Right lobe of liver (tissue), 4 donors: Measurements from ENCODE around the gene ADARB2.

ENCODE experiments used
- CTCF ChIP-seq, 4 donors: fragments of 200-600 bp in 3 of 4; fragments of 450-650 bp in 1 of 4; IDR thresholded peaks; one replicate each; pipeline versions ENCODE4 v1.5.1 to v1.8.0; 2016 to 2022; ENCODE audit warnings: antibody characterized with exemption in 4 of 4, mild to moderate bottlenecking in 2 of 4
- POLR2A ChIP-seq: fragments of 450-650 bp; IDR thresholded peaks from one replicate; pipeline ENCODE4 v1.6.1; 2017; ENCODE audit warnings: antibody characterized with exemption, mild to moderate bottlenecking
- donor health status: DM: no; HTN: no; CAD: no.
- donor health status: DM: no; HTN: no; CAD: no.
- donor health status: DM: no; HTN: yes; CAD: no.

GRCh38 chr10:1629326-1630198 is 107.8 kb downstream of the ADARB2 start:
- TF ChIP-seq CTCF (IDR thresholded peaks at IDR 0.05) (no peak), POLR2A (no peak)
